Uterus (tissue), 4 donors: ENCODE results near the gene FOXK1. TPM values are rescaled to one million over a fixed set of nuclear protein-coding genes. Genes with fewer than 3 reads are reported as not detected.
A peak's percentile ranks its signal among the peaks of the same experiment; 100 is the strongest.

ENCODE experiments used
- DNase-seq, 2 donors: peaks; one replicate each; pipeline ENCODE4 v3.0.0-alpha.2; 2019 to 2020
- H3K27ac ChIP-seq, 2 donors: fragments of 200-600 bp; sonication (generic); 1 replicate in 1 of 2; 2 replicates in 1 of 2; pipeline ENCODE4 v1.5.1; 2016 to 2018
- H3K27me3 ChIP-seq, 2 donors: fragments of 200-600 bp; sonication (generic); one replicate each; pipeline ENCODE4 v1.5.1; 2018 to 2019; ENCODE audit warnings: control low read depth in 1 of 2
- H3K36me3 ChIP-seq, 2 donors: fragments of 200-600 bp; sonication (generic); one replicate each; pipeline ENCODE4 v1.5.1; 2019; ENCODE audit warnings: control low read depth in 1 of 2
- H3K4me1 ChIP-seq, 2 donors: fragments of 200-600 bp; sonication (generic); one replicate each; pipeline ENCODE4 v1.5.1; 2018 to 2019; ENCODE audit warnings: control low read depth in 1 of 2
- H3K4me3 ChIP-seq, 2 donors: fragments of 200-600 bp; sonication (generic); 1 replicate in 1 of 2; 2 replicates in 1 of 2; pipeline ENCODE4 v1.5.1; 2018 to 2019; ENCODE audit warnings: mild to moderate bottlenecking in 1 of 2
- H3K9me3 ChIP-seq, 2 donors: fragments of 200-600 bp; sonication (generic); one replicate each; pipeline ENCODE4 v1.5.1; 2019; ENCODE audit warnings: control low read depth in 1 of 2
- POLR2A ChIP-seq, 2 donors: fragments of 450-650 bp; IDR thresholded peaks; one replicate each; pipeline ENCODE4 v1.6.1; 2016; ENCODE audit warnings: antibody characterized with exemption in 2 of 2, mild to moderate bottlenecking in 1 of 2, moderate library complexity in 1 of 2
- intact Hi-C: fragments of 100-400 bp; cut with DNase I; formaldehyde crosslinking; loops from one replicate; pipeline ENCODE4 v1.15.1; 2023; ENCODE audit warnings: low total_unique reads
- total RNA-seq, 4 donors: library from RNA; depleted of rRNA in 3 of 4; stranded (reverse); fragments of >200 nt in 3 of 4; gene quantifications; one replicate each; pipeline versions ENCODE4 v1.1.0 to v1.2.4, GENCODE V29; 2014 to 2023
- TF ChIP-seq, protein P1 (sequence below), 4 experiments: fragments of 200-600 bp in 2 of 4; fragments of 450-650 bp in 2 of 4; sonication (generic) in 2 of 4; IDR thresholded peaks; one replicate each; pipeline ENCODE4 v1.5.1; 2016 to 2019; ENCODE audit warnings: antibody characterized with exemption in 4 of 4, mild to moderate bottlenecking in 2 of 4, moderate library complexity in 1 of 4
- donor health status: DM: yes; HTN: yes; CAD: no.

FOXK1 gene
- total RNA-seq, 4 donors from 2014 or later: 9.0 to 64.1 (median 21.5) TPM

GRCh38 chr7:4744391-4745264 is 62.5 kb downstream of the FOXK1 start:
- peak overlapping the region; percentile 91 to 98 for H3K27ac ChIP-seq
- peak overlapping the region; percentile 21 to 31 for H3K4me3 ChIP-seq
- H3K27me3 ChIP-seq: no peaks in the 10 kb centered on the region
- H3K36me3 ChIP-seq: no peaks in the 10 kb centered on the region
- no peaks in the 10 kb centered on the region for H3K9me3 ChIP-seq
- intact Hi-C loops: loop anchor here (5.0 kb wide), 1 partner anchor 62 kb away; the partner anchor contains the start of gene FOXK1
- H3K4me1 ChIP-seq: peaks cover 12 to 17% of the 10 kb centered on the region in 2 donors
- TF ChIP-seq, protein P1, sequence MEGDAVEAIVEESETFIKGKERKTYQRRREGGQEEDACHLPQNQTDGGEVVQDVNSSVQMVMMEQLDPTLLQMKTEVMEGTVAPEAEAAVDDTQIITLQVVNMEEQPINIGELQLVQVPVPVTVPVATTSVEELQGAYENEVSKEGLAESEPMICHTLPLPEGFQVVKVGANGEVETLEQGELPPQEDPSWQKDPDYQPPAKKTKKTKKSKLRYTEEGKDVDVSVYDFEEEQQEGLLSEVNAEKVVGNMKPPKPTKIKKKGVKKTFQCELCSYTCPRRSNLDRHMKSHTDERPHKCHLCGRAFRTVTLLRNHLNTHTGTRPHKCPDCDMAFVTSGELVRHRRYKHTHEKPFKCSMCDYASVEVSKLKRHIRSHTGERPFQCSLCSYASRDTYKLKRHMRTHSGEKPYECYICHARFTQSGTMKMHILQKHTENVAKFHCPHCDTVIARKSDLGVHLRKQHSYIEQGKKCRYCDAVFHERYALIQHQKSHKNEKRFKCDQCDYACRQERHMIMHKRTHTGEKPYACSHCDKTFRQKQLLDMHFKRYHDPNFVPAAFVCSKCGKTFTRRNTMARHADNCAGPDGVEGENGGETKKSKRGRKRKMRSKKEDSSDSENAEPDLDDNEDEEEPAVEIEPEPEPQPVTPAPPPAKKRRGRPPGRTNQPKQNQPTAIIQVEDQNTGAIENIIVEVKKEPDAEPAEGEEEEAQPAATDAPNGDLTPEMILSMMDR (IDR thresholded peaks at IDR 0.05): no peak
- peak; percentile 24 to 55 for TF ChIP-seq POLR2A (IDR thresholded peaks at IDR 0.05)
- DNase-seq: peak; percentile 99

DNA sequence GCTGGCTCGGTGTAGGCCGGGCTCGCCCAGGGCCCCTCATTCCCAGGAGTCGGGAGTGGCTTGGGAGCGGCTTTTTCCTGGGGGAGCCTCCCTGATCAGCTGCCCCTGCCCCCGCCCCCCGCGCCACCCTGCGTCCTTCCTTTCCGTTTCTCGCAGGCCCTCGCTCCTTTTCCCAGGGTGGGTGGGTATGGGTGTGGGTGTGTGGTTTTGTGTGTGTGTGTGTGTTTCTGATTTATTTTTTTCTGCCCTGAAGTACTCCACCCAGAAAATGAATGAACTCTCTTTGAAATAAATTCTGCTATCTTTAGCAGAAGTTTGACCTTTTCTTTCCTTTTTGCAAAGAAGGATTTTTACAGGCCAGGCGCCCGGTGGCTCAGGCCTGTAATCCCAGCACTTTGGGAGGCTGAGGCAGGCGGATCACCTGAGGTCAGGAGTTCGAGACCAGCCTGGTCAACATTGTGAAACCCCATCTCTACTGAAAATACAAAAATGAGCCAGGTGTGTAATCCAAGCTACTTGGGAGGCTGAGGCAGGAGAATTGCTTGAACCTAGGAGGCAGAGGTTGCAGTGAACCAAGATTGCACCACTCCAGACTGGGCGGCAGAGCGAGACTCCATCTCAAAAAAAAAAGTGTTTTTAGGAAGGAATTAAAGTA is 63.3 kb downstream of the FOXK1 start:
- DNase-seq: no peak
- Histone ChIP-seq H3K27ac (peak overlapping the region; percentile 91 to 98), H3K27me3 (no peaks in the 10 kb centered on the region), H3K36me3 (no peaks in the 10 kb centered on the region), H3K4me3 (peak overlapping the region; percentile 20 to 31), H3K9me3 (no peaks in the 10 kb centered on the region), H3K4me1 (peaks cover 12 to 17% of the 10 kb centered on the region in 2 donors)
- TF ChIP-seq POLR2A (IDR thresholded peaks at IDR 0.05): peak in 1 of 2 donors; percentile 9
- TF ChIP-seq, protein P1 (IDR thresholded peaks at IDR 0.05): no peak
- intact Hi-C loops: no loop called here

DNA sequence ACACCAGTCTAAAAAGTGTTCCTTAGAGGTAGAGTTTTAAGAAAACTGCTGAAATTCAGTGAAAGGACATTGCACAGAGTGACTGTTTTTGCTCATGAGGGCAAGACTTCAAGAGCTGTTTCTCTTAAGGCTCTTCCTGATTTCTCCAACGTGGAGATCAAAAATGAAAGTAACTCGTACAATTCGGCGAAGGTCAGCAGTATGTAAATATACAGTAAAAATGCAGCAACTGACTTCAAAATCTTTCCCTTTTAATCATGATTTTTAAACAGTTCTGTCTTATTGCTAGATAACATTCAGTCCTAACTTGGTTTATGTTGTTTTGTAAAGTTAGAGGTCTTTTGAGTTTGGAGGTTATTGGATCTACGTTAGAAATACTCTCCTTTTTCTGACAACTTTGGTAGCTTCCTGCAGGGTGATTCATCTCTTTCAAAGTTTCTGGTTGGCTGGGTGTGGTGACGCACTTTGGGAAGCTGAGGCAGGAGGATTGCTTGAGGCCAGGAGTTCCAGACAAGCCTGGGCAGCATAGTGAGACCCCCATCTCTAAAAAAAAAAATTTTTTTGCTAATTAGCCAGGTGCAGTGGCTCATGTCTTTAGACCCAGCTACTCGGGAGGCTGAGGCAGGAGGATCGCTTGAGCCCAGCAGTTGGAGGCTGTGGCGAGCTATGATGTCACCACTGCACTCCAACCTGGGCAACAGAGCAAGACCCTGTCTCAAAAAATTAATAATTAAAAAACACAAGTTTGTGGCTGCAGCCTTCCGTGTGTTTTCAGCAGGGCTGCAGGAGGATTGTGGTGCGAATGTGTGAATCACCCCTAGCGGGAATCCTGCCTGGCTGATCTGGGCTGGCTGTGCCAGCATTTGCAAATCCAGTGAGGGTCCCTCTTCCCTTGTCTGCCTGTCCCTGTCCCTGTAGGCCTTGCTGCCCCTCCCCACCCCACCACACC is 64.2 kb downstream of the FOXK1 start:
- intact Hi-C loops: no loop called here
- no peaks in the 10 kb centered on the region for H3K27me3 ChIP-seq
- H3K9me3 ChIP-seq: no peaks in the 10 kb centered on the region
- H3K27ac ChIP-seq: peak overlapping the region; percentile 91 to 98
- TF ChIP-seq, protein P1 (IDR thresholded peaks at IDR 0.05): no peak
- no peak for TF ChIP-seq POLR2A (IDR thresholded peaks at IDR 0.05)
- DNase-seq: peak in 1 of 2 donors; percentile 50
- peaks cover 12 to 17% of the 10 kb centered on the region in 2 donors for H3K4me1 ChIP-seq
- H3K36me3 ChIP-seq: no peaks in the 10 kb centered on the region
- H3K4me3 ChIP-seq: peak overlapping the region; percentile 20 to 31

DNA sequence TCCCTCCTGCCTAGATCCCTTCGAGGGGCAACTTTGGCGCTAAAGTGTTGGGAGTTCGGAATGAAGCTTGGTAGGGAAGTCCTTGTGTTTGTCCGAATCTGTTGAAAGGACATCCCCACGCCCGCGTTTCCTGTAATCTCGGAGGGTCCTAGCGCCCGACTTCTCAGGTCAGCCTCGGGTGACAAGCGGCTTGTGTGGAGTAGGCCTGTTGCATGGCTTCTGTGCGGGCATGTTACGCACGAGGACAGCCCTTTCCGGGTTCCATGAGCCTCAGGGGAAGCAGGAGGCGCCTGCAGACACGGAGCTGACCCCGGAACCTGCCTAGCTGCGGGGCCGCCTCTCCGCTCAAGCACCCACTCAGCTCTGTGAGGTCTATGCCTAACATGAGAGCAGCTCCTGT is 64.9 kb downstream of the FOXK1 start:
- H3K4me3 ChIP-seq: no peak overlapping the region
- intact Hi-C loops: no loop called here
- peaks cover 12 to 17% of the 10 kb centered on the region in 2 donors for H3K4me1 ChIP-seq
- TF ChIP-seq, protein P1 (IDR thresholded peaks at IDR 0.05): no peak
- no peak for TF ChIP-seq POLR2A (IDR thresholded peaks at IDR 0.05)
- H3K9me3 ChIP-seq: no peaks in the 10 kb centered on the region
- H3K27ac ChIP-seq: peak overlapping the region; percentile 91 to 98
- DNase-seq: no peak
- H3K27me3 ChIP-seq: no peaks in the 10 kb centered on the region
- H3K36me3 ChIP-seq: no peaks in the 10 kb centered on the region
